Motor neuron (in vitro differentiated cells): ENCODE results near the gene FBXO36. TPM values are rescaled to one million over a fixed set of nuclear protein-coding genes. Genes with fewer than 3 reads are reported as not detected.

Experiments used
- ATAC-seq, 8 experiments: fragments of 200-7000 bp; cut with Tn5 transposase; replicated peaks in 6 of 8; 2 replicates each; pipeline ENCODE4 v1.8.0; 2021; ENCODE audit warnings: mild to moderate bottlenecking in 8 of 8, moderate library complexity in 8 of 8
- H3K27ac ChIP-seq, 2 donors: fragments of 250-450 bp; sonication (Bioruptor Pico); 2 replicates each; pipeline ENCODE4 v1.9.0; 2021; ENCODE audit warnings: antibody characterized with exemption in 2 of 2, mild to moderate bottlenecking in 2 of 2, moderate library complexity in 1 of 2
- H3K4me1 ChIP-seq, 2 donors: fragments of 250-450 bp; sonication (Bioruptor Pico); replicated peaks in 1 of 2; 2 replicates each; pipeline ENCODE4 v1.6.1; 2021; ENCODE audit warnings: antibody characterized with exemption in 2 of 2, mild to moderate bottlenecking in 2 of 2, moderate library complexity in 1 of 2
- H3K4me3 ChIP-seq, 5 donors: fragments of 250-450 bp; sonication (Bioruptor Pico); 2 replicates each; pipeline ENCODE4 v1.9.0; 2021; ENCODE audit warnings: antibody characterized with exemption in 5 of 5, mild to moderate bottlenecking in 5 of 5, moderate library complexity in 4 of 5
- WGBS, 10 experiments: fragments of 450-650 bp; shearing (Covaris generic); methylation state at CpG; one replicate each; pipeline ENCODE4 v1.0.0; 2022; 5-methylcytosine and 5-hydroxymethylcytosine counted together
- in situ Hi-C, 9 experiments: fragments of 400-800 bp; cut with MboI; loops; one replicate each; pipeline ENCODE4 v1.15.0; 2021; ENCODE audit warnings: low sequenced_read_pairs in 9 of 9, low pct_unique_long_range_greater_than_20kb in 2 of 9; ENCODE audit not compliant: unreplicated experiment in 9 of 9
- total RNA-seq, 8 experiments: library from RNA; unstranded; fragments of 300-600 nt; gene quantifications; 2 replicates each; pipeline versions ENCODE4 v1.2.3 to v1.2.4, GENCODE V29; 2022

Gene FBXO36
- total RNA-seq, 8 experiments from 2014 or later = 2.3 to 13.8 (median 4.1) TPM

- in situ Hi-C loops = no loop called here
- WGBS, 10 experiments = 50 to 100% (median 93%) methylated on average over 1 to 4 of the region's 4 CpGs
- no peak overlapping the region for H3K4me3 ChIP-seq
- no peaks in the 10 kb centered on the region for H3K4me1 ChIP-seq
- H3K27ac ChIP-seq = no peak overlapping the region
- no peak for ATAC-seq
These were observed 125.8 kb downstream of the FBXO36 start for GRCh38 chr2:230048010-230048671.

- in situ Hi-C loops = loop anchor here in 1 of 9 experiments (25.0 kb wide), 1 partner anchor 112 kb away; no protein-coding TSS in a partner anchor
- WGBS, 10 experiments = 0 to 90% (median 71%) methylated on average over 1 to 3 of the region's 3 CpGs; no CpG with 5 or more reads in 1 of the 10 experiments
- no peak overlapping the region for H3K27ac ChIP-seq
- no peak for ATAC-seq
- no peak overlapping the region for H3K4me3 ChIP-seq
- no peaks in the 10 kb centered on the region for H3K4me1 ChIP-seq
These were observed 127.8 kb downstream of the FBXO36 start for GRCh38 chr2:230050136-230050535.

- WGBS, 10 experiments = 17 to 100% (median 62%) methylated on average over 1 to 2 of the region's 2 CpGs; no CpG with 5 or more reads in 1 of the 10 experiments
- in situ Hi-C loops = loop anchor here in 1 of 9 experiments (25.0 kb wide), 1 partner anchor 110 kb away; no protein-coding TSS in a partner anchor
- Histone ChIP-seq H3K4me1 (no peaks in the 10 kb centered on the region), H3K4me3 (no peak overlapping the region), H3K27ac (no peak overlapping the region)
- ATAC-seq = no peak
These were observed 130.0 kb downstream of the FBXO36 start for GRCh38 chr2:230052299-230052698.

- in situ Hi-C loops = loop anchor here in 1 of 9 experiments (25.0 kb wide), 1 partner anchor 108 kb away; no protein-coding TSS in a partner anchor
- Histone ChIP-seq H3K27ac (no peak overlapping the region), H3K4me3 (no peak overlapping the region), H3K4me1 (no peaks in the 10 kb centered on the region)
- peak in 2 of 8 experiments; percentile 43 to 89 for ATAC-seq
- 83 to 100% (median 100%) methylated on average over 1 to 2 of the region's 2 CpGs; no CpG with 5 or more reads in 6 of the 10 experiments for WGBS, 10 experiments
These were observed 131.6 kb downstream of the FBXO36 start for GRCh38 chr2:230053753-230054478.

- no peak for ATAC-seq
- no peak overlapping the region for H3K4me3 ChIP-seq
- no peak overlapping the region for H3K27ac ChIP-seq
- no peaks in the 10 kb centered on the region for H3K4me1 ChIP-seq
- in situ Hi-C loops = loop anchor here in 1 of 9 experiments (25.0 kb wide), 1 partner anchor 102 kb away; no protein-coding TSS in a partner anchor
- 38 to 100% (median 90%) methylated on average over 1 to 3 of the region's 3 CpGs; no CpG with 5 or more reads in 1 of the 10 experiments for whole genome bisulfite sequencing, 10 experiments
These were observed 138.5 kb downstream of the FBXO36 start for GRCh38 chr2:230060672-230061293.

Other genes with a start within 250 kb of the FBXO36 start
- 100 to 1,000 TPM in 1 of 8 experiments, 10 to 100 TPM in 5, 1 to 10 TPM in 1, under 1 TPM in 1; 0.52 to 102 (median 62.3) TPM for gene DNER, start 207.9 kb upstream of the FBXO36 start, total RNA-seq
- gene TRIP12, start 494 bp upstream of the FBXO36 start, total RNA-seq = 100 to 1,000 TPM in 5 of 8 experiments, 10 to 100 TPM in 3; 65.2 to 295 (median 126) TPM
- gene SLC16A14, start 146.4 kb downstream of the FBXO36 start, total RNA-seq = 10 to 100 TPM in 5 of 8 experiments, under 1 TPM in 3; 0.10 to 59.9 (median 26.5) TPM